ENCODE results near the gene HMX1.

Gene HMX1

DNA sequence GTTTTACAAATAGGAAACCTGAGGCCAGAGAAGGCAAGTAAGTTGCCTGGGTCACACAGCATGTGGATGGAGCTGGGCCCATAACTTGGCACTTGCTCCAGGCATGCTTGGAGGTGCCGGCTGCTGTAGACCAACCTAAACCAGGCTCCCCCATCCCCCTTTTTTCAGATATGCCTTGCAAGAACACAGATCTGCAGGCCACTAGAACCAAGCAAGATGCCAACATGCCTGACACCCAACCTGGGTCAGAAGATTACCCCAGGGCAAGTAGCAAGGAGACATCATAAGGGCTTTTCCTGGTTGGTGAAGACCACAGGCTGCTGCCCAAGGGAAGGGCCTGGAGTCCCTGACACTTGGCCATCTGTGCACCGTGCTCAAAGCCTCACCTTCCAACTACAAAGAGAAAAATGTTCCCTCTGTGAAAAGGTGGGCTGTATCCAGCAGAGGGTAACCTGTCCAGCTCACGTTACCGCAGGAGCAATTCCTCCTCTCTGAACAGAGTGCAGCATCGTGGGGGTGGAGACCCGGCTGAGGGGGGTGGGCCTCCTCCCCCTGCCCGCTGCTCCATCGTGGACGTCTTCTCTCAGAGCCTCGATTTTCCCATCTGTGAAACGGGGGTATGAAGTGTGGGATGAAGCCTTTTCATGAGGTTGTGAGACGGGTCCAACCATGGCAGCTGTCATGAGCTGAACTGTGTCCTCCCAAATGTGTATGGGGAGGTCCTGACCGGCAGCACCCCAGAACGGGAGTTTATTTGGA, 23.0 kb downstream of the HMX1 start:
- DNase-seq: no peak
- in situ Hi-C loops (cut with MboI; ENCODE audit: low pct_unique_long_range_greater_than_20kb, low sequenced_read_pairs): no loop called here

DNA sequence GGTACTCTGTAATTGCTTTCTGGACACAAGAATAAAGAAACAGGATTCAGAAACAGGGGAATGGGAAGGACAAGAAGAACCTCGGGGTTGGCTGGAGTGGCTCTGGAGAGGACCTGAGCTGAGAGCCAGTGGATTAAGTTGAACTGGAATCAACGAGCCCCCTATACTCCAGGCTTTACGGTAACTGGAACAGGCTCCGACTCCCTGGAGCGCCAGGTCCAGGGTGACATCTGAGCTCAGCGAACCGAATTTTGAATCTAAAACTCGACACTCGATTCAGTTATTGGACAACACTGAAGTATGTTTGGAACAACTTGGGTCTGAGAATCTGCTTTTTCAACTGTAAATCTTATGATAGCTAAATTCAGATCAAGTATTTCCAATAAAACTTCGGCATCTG, 23.9 kb downstream of the HMX1 start:
- in situ Hi-C loops (cut with MboI; ENCODE audit: low pct_unique_long_range_greater_than_20kb, low sequenced_read_pairs): no loop called here
- DNase-seq: no peak

DNA sequence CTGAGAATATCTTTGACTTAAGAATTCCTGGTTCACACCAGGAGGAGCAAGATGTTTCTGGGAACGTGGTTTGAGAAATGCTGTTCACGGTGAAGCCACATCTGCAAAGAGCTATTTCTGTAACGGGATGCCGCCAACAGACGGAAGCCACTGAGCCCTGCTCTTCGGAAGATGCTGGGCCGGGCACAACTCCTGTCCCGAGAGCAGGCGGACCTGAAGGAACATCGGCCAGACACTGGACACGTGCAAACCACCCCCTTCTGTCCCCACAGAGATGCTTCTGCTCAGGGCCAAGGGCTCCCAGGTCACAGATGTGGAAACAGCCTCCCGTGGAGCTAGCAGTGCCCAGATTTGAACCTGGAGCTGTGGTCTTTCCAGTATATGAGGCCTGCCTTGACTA, 24.3 kb downstream of the HMX1 start:
- no peak for DNase-seq
- in situ Hi-C loops (cut with MboI; ENCODE audit: low pct_unique_long_range_greater_than_20kb, low sequenced_read_pairs): no loop called here

DNA sequence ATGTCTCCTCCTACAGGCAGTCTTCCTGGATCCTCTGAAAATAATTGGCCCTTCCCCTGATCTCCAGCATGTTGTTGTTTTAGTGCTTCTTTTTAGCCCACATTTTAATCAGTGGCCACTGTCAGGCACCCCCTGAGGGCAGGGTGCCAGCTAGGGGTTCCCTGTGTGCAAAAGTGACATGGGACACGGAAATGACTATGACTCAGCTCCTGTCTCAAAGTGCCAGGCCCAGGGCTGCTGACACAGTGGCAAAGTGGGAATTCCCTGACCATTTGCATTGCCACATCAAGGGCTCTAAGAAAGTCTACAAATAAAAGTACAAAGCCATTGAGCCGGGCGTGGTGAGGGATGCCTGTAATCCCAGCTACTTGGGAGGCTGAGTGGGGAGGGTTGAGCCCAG, 24.8 kb downstream of the HMX1 start:
- no peak for DNase-seq
- in situ Hi-C loops (cut with MboI; ENCODE audit: low pct_unique_long_range_greater_than_20kb, low sequenced_read_pairs): no loop called here

DNA sequence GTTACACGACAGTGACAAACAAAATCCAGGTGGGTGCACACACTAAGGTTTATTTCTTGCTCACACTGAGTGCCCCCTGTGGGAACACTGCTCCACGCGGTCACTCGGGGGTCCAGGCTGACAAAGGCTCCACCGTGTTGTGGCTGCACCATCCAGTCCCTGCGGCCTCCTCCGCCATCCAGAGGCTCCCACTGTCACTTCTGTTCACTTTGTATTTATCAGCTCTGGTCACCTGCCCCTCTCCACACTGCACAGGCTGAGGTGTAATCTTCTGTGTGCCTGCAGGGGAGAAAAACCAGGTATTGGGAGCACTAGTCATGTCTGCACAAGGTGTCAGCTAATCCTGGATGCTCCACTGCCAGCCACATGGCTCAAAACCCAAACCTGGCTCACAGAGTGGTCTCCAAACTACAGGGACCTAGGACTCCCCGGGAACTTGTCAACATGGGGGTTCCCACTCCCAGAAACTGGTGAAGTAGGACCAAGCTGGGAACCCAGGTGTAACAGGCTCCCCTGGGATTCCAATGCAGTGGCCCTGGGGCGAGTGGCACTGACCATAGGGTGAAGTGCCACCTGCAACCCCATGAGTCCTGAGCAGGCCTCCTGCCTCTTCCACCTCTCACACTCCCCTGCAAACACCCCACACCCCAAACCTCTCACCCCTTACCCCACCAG, 25.5 kb downstream of the HMX1 start:
- DNase-seq: no peak
- in situ Hi-C loops (cut with MboI; ENCODE audit: low pct_unique_long_range_greater_than_20kb, low sequenced_read_pairs): no loop called here

DNA sequence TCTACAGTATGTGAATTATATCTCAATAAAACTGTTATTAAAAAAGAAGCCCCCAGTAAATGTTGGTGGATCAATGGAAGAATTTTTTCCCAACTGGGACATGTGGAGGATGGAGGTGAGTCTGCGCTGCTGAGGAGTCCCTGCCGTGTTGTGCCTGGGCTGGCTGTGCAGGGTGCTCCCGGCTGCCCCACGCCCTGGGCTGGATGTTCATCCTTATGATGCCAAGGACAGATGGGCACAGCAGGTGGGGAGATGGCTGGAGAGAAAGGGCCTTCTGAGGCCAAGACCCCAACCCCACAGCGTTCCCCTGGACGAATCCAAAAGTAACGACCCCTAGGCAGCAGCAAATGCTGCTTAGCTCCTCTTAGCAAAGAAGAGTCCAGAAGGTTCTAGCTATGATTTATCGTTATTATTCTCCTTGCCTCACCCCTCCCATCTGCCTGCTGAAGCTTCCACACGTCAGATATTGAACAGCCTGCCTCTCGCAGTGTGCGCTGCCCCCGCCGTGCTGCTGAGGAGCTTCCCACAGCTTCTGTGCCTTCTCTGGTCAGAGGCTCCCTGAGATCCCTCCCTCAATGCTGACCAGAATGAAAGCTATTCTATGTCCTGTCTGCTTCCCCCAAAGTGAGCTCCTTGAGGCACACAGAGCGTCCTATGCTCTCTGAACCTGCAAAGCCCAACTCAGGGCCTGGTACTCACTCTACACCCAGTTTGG, 26.5 kb downstream of the HMX1 start:
- no peak for DNase-seq
- in situ Hi-C loops (cut with MboI; ENCODE audit: low pct_unique_long_range_greater_than_20kb, low sequenced_read_pairs): no loop called here

DNA sequence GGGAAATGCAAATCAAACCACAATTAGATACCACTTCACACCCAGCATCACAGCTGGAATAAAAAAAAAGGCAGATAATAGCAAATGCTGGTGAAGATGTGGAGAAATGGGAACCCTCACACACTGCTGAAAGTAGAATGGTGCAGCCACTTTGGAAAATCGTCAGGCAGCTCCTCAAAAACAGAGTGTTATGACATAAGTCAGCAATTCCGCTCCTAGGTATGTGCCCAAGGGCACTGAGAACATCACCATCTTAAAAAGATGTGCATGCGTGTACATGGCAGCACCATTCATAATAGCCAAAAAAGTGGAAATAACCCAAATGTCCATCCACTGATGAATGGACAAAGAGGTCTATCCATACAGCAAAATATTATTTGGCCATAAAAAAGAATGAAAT, 28.0 kb downstream of the HMX1 start:
- no peak for DNase-seq
- in situ Hi-C loops (cut with MboI; ENCODE audit: low pct_unique_long_range_greater_than_20kb, low sequenced_read_pairs): no loop called here

DNA sequence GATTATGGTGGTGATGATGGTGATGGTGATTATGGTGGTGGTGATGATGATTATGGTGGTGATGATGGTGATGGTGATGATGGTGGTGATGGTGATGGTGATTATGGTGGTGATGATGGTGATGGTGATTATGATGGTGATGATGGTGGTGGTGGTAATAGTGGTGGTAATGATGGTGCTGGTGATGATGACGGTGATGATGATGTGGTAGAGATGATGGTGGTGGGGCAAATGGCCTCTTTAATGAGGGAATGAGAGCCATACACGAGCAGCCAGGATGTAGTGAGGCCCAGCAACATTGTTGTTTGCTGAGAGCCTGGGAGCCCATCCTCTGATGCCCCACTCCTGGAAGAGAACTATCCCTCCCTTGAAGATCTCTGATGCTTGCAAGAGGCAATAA, 29.0 kb downstream of the HMX1 start:
- in situ Hi-C loops (cut with MboI; ENCODE audit: low pct_unique_long_range_greater_than_20kb, low sequenced_read_pairs): no loop called here
- DNase-seq: no peak

DNA sequence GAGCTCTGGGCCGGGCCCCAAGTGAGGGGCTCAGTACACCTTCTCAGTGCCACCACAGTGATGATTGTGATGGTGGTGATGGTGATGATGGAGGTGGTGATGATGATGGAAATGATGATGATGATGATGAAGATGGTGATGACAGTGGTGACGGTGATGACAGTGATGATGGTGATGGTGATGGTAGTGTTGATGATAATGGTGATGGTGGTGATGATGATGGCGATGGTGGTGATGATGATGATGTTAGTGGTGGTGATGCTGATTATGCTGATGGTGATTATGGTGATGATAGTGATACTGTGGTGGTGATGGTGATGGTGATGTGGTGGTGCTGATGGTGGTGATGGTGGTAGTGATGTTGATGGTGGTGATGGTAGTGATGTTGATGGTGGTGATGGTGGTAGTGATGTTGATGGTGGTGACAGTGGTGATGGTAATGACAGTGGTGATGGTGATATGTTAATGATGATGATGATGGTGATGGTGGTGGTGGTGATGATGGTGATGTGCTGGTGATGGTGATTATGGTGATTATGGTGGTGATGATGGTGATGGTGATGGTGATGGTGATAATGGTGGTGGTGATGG, 29.9 kb downstream of the HMX1 start:
- DNase-seq: no peak
- in situ Hi-C loops (cut with MboI; ENCODE audit: low pct_unique_long_range_greater_than_20kb, low sequenced_read_pairs): no loop called here

DNA sequence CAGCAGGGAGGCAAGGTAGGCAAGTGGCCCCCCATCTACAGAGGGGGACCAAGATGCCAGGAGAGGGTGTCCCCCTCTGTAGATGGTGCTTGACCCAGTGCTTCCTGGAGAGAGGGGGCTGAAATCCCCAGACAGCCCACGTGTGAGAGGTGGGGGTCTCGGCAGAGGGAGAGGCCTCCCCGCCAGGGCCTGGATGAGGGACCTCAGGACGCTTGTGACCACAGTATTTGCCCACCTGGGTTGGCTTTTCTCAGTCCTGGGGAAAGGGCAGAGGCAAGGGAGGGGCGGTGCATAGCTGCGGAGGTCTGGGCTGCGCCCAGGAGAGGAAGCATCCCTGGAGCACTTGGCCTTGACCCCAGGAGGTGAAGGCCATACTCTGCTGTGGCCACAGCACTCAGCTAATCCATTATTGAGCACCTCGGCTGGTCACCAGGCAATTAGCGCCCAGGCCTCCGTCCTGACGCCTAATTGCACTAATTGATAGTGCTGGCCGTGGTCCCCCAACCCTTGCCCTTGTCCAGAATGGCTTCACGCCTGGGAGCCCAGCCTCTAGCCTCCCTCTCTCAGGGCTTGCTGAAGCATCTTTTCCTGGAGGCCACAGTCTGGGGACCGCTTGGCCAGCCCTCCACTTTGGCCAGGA, 30.7 kb downstream of the HMX1 start:
- DNase-seq: no peak
- in situ Hi-C loops (cut with MboI; ENCODE audit: low pct_unique_long_range_greater_than_20kb, low sequenced_read_pairs): no loop called here

DNA sequence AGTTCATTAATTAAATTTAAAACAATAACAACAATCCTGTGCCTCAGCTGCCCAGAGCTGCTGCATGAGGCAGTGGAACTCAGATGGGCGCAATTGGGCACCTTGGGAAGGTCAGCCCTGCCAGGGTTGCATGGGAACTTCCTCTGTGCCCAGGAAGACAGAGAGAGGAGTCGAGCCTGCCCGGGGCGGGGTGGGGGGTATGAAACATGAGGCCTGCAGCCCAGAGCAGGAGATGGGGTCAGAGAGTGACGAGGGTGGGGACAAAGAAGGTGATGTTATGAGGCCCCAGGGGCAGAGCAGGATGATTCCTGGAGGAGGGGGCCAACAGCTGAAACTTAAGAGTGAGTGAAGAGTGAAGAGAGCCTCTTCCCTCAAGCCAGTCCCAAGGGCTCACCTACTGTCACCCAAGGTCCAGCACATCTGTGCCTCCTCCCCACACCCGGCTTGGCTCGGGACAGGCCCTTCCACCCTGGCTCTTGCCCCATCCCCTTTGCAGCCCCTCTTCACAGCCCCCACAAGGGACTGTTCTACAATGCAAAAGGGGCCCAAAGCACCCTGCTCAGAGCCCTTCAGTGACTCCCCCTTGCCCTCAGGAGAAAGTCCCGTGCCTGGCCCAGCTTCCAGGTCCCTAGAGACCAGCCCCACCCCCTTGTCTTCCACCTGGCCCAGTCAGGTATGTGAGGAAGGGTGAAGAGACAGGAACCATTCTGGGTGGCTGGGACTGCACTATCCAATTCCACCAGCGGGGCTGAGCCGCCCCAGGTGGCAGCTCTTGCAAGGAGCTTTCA, 31.4 kb downstream of the HMX1 start:
- in situ Hi-C loops (cut with MboI; ENCODE audit: low pct_unique_long_range_greater_than_20kb, low sequenced_read_pairs): no loop called here
- no peak for DNase-seq

DNA sequence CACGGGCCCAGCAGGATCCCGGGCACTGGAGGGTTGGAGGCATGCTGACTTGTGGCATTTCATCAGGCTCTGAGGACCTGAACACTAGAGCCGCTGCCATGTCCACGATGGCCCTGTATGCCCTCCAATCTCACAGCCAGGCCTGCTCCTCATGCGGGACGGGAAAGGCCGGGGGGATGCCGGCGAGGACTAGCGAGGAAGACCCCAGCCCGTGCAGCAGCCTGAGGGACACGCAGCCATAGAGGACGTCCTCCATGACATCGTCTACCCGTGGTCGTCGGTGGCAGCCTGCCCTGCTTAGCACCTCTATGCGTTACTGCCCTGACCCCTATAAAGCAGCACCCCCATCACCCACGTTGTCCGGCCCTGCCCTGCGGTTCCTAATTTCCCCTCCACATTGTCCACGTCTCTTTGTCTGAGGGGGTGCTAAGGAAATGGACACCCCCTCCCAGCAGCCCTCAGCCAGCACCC, 32.6 kb downstream of the HMX1 start:
- DNase-seq: no peak

DNA sequence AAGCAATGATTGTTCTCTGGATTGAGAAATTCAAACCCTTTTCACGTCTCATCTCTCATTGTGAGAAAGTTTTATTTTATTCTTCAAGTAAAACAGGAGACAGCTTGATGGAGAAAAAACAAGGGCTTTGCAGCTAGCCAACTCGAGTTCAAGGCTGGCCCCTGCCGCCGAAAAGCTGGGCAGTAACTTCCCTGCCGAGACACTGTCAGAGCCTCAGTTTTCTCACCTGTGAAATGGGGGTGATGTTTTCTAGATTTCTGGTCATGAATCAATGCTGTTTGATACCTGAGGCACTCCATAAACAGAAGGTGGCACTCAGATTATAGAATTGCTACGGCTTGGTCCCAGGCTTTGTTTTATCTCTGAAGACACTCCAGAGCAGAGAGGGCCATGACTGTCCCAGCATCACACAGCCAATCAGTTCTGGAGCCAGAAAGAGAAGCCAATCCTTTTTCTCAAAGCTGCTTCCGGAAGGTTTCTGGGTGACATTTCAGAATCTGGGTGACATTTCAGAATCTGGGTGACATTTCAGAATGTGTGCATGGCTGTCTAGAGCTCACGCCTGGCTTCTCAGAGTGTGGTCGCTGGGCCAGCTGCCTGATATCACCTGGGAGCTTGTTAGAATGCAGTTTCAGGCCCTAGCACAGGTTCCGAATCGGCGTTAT, 33.2 kb downstream of the HMX1 start:
- in situ Hi-C loops (cut with MboI; ENCODE audit: low pct_unique_long_range_greater_than_20kb, low sequenced_read_pairs): no loop called here

More for the DNA sequence above, 32.6 kb downstream of the HMX1 start:
- in situ Hi-C loops (cut with MboI; ENCODE audit: low pct_unique_long_range_greater_than_20kb, low sequenced_read_pairs): no loop called here

DNA sequence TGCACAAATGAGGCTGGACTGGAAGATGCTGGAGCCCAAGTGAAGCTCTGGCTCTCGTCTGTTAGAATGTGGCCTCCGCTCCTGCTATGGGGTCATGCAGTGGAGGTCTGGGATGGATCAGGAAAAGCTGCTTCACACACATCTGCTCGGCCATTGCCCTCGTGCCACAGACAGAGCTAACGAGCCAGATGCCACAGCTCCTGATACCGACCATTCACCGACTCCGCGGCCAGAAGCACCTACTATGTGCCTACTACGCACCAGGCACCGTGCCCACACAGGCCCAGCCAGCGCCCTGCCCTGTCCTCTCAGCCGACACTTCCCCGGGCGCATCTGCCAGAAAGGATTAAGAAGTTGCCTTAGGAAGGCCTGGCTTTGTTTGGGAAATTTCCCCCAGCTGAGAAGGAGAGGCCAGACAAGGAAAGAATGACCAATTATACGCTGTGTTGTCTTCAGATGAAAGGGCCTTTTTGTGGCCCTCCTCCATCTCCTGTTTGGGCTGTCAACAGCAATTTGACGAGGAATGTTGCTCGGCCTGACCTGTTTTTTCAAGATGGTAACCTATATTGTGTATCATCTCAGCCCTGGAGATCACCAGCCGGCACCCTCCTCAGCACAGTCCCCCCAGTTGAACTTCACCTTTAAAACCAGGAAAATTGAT, 34.3 kb downstream of the HMX1 start:
- in situ Hi-C loops (cut with MboI; ENCODE audit: low pct_unique_long_range_greater_than_20kb, low sequenced_read_pairs): no loop called here
- DNase-seq: no peak

More for the DNA sequence above, 33.2 kb downstream of the HMX1 start:
- DNase-seq: no peak

DNA sequence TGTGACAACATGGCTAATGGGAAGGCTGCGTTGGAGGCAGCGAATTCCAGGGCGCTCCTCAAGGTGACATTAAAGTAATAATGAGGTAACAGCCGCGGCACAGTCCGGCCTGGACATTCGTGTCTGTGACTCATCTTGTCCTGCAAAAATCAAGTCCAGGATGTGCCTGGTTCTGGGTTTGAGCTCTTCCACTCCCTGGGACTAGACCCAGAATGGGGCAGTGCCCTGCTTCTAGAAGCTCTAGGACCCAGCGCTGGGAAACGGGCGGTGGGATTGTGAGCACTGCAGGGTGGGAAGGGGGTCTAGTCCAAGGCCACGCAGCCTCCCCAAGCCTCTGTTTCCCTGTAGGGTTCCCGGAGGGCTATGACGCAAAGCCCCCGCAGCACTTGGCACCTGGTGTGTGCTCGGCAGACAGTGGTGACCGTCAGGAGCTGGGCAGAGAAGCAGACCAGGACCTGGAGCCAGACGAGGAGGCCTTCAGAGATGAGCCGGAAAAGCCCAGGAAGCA, 34.9 kb downstream of the HMX1 start:
- no peak for DNase-seq
- in situ Hi-C loops (cut with MboI; ENCODE audit: low pct_unique_long_range_greater_than_20kb, low sequenced_read_pairs): no loop called here

DNA sequence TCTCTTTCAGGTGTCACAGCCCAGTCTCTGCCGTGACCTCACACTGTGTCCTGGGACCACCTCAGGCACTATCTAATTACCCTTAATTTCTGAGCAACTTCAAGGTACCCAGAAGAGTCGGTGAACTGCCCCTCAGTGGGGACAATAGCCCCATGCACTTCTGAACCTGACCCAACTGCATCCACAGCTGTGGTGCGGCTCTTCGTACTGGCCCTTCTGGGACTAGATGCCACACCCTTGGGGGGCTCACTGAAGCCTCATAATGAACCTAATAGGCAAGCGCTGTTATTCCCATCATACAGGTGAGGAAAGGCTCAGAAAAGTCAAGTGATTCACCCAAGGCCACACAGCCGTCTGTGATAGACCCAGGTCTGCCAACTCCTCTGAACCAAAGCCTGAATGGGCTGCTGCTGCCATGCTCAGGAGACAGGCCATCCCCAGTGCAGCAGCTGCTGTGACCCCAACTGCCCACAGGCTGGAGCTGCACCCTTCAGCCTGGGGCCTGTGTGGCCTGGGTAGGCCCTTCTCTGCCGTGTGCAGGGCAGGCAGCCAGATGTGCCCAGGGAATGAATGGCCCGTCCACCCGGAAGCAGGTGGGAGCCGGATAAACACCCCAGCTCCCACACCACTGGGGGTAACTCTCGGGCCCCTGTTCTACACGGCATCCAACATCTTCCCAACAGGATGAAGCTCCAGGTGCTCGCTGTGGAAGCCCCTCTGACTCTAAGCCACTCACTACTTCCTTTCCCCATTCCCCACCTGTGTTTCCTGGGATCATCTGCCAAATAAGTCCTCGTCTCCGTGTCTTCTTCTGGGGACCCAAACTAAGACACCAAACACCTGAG, 35.9 kb downstream of the HMX1 start:
- no peak for DNase-seq
- in situ Hi-C loops (cut with MboI; ENCODE audit: low pct_unique_long_range_greater_than_20kb, low sequenced_read_pairs): no loop called here

All from KBM-7 (cell line).